ENCODE results near the gene TMEM178B.

TMEM178B gene

DNA sequence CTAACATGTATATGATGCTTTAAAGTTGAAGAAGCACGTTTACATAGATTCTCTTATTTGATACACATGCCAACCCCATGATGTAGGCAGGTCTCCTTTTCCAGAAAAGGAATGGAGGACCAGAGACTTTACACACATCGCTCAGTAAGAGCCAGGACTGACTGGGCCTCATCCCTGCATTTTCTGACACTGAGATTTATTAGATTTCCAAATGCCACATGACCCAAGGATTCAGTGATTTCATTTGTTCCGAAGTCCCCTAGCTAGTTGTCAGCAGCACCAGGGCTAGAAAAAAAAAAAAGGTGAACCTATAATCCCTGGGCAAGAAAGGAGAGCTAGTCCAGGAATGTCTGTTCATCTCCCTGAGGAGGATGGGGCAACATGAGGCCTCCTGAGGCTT, 334.0 kb downstream of the TMEM178B start:
- TF ChIP-seq, protein P1, sequence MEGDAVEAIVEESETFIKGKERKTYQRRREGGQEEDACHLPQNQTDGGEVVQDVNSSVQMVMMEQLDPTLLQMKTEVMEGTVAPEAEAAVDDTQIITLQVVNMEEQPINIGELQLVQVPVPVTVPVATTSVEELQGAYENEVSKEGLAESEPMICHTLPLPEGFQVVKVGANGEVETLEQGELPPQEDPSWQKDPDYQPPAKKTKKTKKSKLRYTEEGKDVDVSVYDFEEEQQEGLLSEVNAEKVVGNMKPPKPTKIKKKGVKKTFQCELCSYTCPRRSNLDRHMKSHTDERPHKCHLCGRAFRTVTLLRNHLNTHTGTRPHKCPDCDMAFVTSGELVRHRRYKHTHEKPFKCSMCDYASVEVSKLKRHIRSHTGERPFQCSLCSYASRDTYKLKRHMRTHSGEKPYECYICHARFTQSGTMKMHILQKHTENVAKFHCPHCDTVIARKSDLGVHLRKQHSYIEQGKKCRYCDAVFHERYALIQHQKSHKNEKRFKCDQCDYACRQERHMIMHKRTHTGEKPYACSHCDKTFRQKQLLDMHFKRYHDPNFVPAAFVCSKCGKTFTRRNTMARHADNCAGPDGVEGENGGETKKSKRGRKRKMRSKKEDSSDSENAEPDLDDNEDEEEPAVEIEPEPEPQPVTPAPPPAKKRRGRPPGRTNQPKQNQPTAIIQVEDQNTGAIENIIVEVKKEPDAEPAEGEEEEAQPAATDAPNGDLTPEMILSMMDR (IDR thresholded peaks at IDR 0.05; ENCODE audit: low read depth, low read length, missing control alignments), result no peak
- in situ Hi-C loops (cut with HindIII; ENCODE audit: low sequenced_read_pairs), result no loop called here
- no peak overlapping the region for H3K4me3 ChIP-seq (ENCODE audit: low read depth, low read length)
- DNase-seq (ENCODE audit: low read depth), result no peak

DNA sequence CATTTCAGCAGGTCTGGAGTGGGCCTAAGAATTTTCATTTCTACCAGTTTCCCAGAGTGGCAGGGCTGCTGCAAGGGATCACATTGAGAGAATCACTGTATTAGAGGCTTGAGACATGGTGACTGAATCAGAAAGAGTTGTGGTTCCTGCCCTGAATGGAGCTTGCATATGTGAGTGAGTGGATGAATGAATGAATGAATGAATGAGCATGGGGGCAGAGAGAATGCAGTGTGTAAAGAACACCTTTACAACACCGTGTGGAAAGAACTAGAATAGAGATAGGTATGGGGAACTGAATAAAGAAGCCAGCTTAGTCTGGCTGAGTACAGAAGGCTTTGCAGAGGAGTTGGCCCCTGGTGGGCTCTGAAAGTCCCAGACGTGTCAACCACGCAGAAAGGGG, 334.6 kb downstream of the TMEM178B start:
- no peak for DNase-seq (ENCODE audit: low read depth)
- in situ Hi-C loops (cut with HindIII; ENCODE audit: low sequenced_read_pairs), result no loop called here
- H3K4me3 ChIP-seq (ENCODE audit: low read depth, low read length), result no peak overlapping the region
- TF ChIP-seq, protein P1 (IDR thresholded peaks at IDR 0.05; ENCODE audit: low read depth, low read length, missing control alignments), result no peak

DNA sequence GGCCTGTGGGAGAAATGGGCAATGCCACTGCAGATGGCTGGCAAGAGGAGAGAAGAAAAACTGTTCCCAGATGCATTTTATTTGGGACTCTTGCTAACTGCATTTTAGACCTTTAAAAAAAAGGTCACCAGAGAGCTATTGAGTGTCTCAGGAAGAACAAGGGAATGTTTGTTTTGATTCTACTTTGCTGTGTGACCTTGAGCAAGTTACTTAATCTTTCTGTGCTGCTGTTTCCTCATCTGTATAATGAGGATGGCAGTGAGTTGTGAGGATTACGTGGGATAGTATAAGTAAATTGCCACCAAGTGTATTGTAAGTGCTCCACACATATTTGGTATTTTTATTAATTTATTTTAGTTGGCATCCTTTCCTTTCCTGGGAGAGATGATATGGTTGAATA, 335.4 kb downstream of the TMEM178B start:
- H3K4me3 ChIP-seq (ENCODE audit: low read depth, low read length), result no peak overlapping the region
- TF ChIP-seq, protein P1 (IDR thresholded peaks at IDR 0.05; ENCODE audit: low read depth, low read length, missing control alignments), result no peak
- no peak for DNase-seq (ENCODE audit: low read depth)
- in situ Hi-C loops (cut with HindIII; ENCODE audit: low sequenced_read_pairs), result no loop called here

DNA sequence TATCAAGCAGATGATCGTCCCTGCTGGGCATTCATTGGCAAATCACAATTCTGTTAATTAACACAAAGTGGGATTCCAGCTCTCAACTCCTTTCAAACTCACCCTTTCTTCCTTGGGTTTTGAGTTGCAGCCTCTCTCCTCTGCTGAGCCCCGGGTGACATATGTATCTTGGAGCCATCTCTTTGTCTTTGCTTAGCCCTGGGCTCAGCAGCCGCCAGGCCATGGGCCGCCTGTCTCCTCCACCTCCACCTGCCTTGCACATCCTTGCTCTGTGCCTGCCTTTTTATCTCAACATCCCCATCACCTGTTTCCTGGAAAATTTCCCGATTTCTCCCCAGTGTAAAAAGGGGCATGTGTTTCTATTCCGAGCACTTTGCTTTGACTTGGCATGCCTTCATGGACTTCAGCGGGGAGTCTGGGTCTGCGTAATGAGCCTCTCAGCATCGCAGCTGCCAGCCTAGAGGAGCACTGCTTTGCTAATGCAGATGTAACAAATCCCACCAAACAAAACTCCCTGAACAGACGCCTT, 336.0 kb downstream of the TMEM178B start:
- no peak overlapping the region for H3K4me3 ChIP-seq (ENCODE audit: low read depth, low read length)
- in situ Hi-C loops (cut with HindIII; ENCODE audit: low sequenced_read_pairs), result no loop called here
- TF ChIP-seq, protein P1 (IDR thresholded peaks at IDR 0.05; ENCODE audit: low read depth, low read length, missing control alignments), result no peak
- no peak for DNase-seq (ENCODE audit: low read depth)

DNA sequence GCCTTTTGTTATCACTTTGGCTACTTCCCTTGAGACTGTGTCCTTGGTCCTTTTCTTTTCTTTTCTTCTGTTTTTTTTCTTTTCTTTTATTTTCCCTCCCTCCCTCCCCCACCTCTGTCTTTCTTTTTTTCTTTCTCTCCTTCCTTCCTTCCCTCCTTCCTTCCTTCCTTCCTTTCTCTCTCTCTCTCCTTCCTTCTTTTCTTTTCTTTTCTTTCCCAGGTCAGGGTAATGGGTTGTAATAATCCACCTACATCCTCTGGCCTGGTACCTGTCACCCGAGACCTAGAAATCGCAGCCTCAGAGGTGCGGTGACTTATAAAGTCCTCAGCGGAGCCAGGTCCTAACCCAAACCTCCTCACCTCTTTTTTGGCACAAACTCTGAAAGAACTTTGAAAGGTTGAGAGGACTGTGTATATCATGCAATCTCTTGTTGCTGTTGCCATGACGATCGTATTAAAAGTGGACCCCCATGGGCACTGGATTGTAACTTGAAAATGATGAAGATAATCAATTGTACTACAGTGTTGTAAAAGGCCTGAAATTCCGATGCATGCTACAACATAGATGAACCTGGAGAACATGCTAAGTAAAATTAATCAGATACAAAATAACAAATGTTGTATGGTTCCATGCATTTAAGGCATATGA, 336.6 kb downstream of the TMEM178B start:
- TF ChIP-seq, protein P1 (IDR thresholded peaks at IDR 0.05; ENCODE audit: low read depth, low read length, missing control alignments), result no peak
- DNase-seq (ENCODE audit: low read depth), result no peak
- no peak overlapping the region for H3K4me3 ChIP-seq (ENCODE audit: low read depth, low read length)
- in situ Hi-C loops (cut with HindIII; ENCODE audit: low sequenced_read_pairs), result no loop called here

DNA sequence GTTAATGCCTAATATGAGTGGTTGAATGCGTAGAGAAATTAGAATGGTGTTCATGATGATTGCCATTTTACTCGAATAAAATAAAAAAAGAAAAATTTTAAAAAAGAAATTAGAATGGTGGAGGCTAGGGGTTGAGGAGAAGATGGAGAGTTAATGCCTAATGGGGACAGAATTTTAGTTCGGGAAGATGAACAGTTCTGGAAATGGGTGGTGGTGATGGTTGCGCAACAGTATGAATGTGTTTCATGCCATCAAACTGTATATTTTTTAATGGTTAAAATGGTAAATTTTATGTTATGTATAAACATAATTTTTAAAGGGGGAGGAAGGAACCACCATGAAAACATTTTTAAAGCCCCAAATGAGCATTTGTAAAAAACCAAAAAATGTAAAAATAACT, 337.3 kb downstream of the TMEM178B start:
- no peak overlapping the region for H3K4me3 ChIP-seq (ENCODE audit: low read depth, low read length)
- DNase-seq (ENCODE audit: low read depth), result no peak
- TF ChIP-seq, protein P1 (IDR thresholded peaks at IDR 0.05; ENCODE audit: low read depth, low read length, missing control alignments), result no peak
- in situ Hi-C loops (cut with HindIII; ENCODE audit: low sequenced_read_pairs), result no loop called here
